Measurements from ENCODE around the gene HYOU1. TPM values are rescaled to one million over a fixed set of nuclear protein-coding genes. Genes with fewer than 3 reads are reported as not detected.

Gene HYOU1
- polyA plus RNA-seq, 1 donor (not counting 4 experiments of a cell fraction or from before 2014, with no cell fraction given): 119 TPM

DNA sequence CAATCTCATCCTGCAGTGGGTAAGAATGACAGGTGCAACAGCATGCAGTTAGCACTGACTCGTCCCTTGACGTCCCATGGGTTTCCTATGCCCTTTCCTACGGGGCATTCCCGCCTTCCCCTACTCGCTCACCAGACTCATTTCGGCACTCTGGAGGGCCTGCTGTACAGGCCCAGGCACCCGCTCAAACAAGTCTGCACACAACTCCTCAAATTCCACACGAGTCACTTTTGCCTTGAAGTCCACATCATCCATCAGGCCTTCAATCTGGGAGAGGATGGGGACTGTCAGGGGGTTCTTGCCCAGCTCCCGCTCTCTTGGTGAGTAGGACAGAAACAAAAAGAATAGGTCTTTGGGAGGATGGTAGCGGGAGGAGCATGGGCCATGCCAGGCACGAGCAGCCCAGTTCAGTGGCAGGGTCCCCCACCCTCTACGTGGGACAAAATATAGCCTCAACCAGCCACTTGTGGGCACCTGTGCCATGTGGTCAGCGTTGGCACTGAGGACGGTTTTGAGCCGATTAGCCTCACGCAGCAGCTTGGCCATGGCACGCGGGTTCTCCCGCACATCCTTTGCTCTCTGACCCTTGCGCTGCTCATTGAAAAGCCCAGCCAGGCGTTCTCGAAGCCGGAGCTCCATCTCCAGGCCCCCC lies 4.7 kb downstream of the HYOU1 start:
- peaks cover 4% of the 10 kb centered on the region for H4K20me1 ChIP-seq (ENCODE audit: control insufficient read depth, extremely low read depth, insufficient read depth, low read length)

DNA sequence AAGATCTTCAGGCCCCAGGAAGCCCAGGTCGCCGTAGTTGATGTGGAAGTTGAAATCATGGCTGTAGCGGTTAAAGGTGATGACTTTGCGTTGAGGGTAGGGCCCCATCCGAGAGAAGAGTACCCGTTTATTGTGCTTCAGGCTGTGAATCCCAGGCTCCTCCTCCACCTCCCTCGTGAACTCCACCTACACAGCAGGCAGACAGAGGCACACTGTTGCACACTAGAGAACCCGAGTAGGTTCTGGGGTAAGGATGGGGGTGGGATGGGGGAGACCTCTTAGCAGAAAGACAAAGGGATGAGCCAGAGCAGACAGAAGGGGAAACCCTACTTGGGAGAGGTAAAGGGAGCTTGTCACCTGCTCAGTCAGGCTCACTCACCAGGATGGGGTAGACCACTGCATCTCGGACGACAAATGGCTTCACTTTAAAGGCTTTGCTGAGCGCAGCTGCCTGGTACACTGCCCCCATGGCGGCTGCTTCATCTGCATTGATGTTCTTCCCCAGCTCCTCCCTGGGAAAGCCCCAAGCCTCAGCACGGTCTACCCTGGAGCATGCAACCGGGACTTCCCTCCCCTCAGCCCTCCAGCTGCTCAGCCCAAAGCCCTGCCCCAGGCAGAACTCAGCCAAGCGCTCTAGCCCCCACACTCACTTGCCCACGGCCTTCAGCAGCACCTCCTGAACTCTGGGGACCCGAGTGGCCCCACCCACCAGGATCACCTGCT lies 5.4 kb downstream of the HYOU1 start:
- H3K4me3 ChIP-seq (ENCODE audit: control insufficient read depth in 2 of 3, extremely low read depth in 1 of 3, insufficient read depth in 2 of 3, low read depth in 1 of 3, low read length in 3 of 3): no peak overlapping the region
- FAIRE-seq (no peak), DNase-seq (ENCODE audit: low read depth, low spot score) (no peak)
- H3K9ac ChIP-seq (ENCODE audit: control insufficient read depth, extremely low read depth, insufficient read depth, low read length): no peak overlapping the region
- dilution Hi-C loops (cut with MboI; ENCODE audit: extremely low pct_ligation_motif_present, low sequenced_read_pairs): no loop called here
- peaks cover 10% of the 10 kb centered on the region for H3K4me1 ChIP-seq (ENCODE audit: control insufficient read depth, extremely low read depth, insufficient read depth, low read length)
- H3K27me3 ChIP-seq (ENCODE audit: control insufficient read depth, extremely low read depth, insufficient read depth, low read length): no peaks in the 10 kb centered on the region
- no peak overlapping the region for H3K4me2 ChIP-seq (ENCODE audit: control insufficient read depth, extremely low read depth, insufficient read depth, low read depth, low read length)
- peaks cover 68 to 76% of the 10 kb centered on the region in 2 experiments for H3K36me3 ChIP-seq (ENCODE audit: control insufficient read depth in 2 of 2, extremely low read depth in 1 of 2, insufficient read depth in 2 of 2, low read length in 2 of 2)
- no peak overlapping the region for H2AFZ ChIP-seq (ENCODE audit: control insufficient read depth, low read length)
- H3K79me2 ChIP-seq (ENCODE audit: control insufficient read depth, insufficient read depth, low read length): peaks cover 34% of the 10 kb centered on the region
- H3K9me3 ChIP-seq (ENCODE audit: control insufficient read depth, low read depth, low read length): no peaks in the 10 kb centered on the region
- no peak overlapping the region for H3K27ac ChIP-seq (ENCODE audit: control insufficient read depth, insufficient read depth, low read length)
- TF ChIP-seq, protein P1, sequence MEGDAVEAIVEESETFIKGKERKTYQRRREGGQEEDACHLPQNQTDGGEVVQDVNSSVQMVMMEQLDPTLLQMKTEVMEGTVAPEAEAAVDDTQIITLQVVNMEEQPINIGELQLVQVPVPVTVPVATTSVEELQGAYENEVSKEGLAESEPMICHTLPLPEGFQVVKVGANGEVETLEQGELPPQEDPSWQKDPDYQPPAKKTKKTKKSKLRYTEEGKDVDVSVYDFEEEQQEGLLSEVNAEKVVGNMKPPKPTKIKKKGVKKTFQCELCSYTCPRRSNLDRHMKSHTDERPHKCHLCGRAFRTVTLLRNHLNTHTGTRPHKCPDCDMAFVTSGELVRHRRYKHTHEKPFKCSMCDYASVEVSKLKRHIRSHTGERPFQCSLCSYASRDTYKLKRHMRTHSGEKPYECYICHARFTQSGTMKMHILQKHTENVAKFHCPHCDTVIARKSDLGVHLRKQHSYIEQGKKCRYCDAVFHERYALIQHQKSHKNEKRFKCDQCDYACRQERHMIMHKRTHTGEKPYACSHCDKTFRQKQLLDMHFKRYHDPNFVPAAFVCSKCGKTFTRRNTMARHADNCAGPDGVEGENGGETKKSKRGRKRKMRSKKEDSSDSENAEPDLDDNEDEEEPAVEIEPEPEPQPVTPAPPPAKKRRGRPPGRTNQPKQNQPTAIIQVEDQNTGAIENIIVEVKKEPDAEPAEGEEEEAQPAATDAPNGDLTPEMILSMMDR (optimal IDR thresholded peaks at IDR 0.05 in 1 of 3, IDR thresholded peaks at IDR 0.05 in 1 of 3, conservative IDR thresholded peaks at IDR 0.05 in 1 of 3; ENCODE audit: extremely low read depth in 1 of 3, insufficient read depth in 2 of 3, low read length in 3 of 3): no peak
- TF ChIP-seq EZH2 (IDR thresholded peaks at IDR 0.05; ENCODE audit: low read length): no peak
- peaks cover 4% of the 10 kb centered on the region for H4K20me1 ChIP-seq (ENCODE audit: control insufficient read depth, extremely low read depth, insufficient read depth, low read length)
- H3K9me1 ChIP-seq (ENCODE audit: control insufficient read depth, extremely low read depth, insufficient read depth, low read length): no peaks in the 10 kb centered on the region

More for the DNA sequence above, 4.7 kb downstream of the HYOU1 start:
- Histone ChIP-seq H3K9me3 (ENCODE audit: control insufficient read depth, low read depth, low read length) (no peaks in the 10 kb centered on the region), H3K27ac (ENCODE audit: control insufficient read depth, insufficient read depth, low read length) (no peak overlapping the region), H3K79me2 (ENCODE audit: control insufficient read depth, insufficient read depth, low read length) (peaks cover 36% of the 10 kb centered on the region), H3K4me1 (ENCODE audit: control insufficient read depth, extremely low read depth, insufficient read depth, low read length) (peaks cover 10% of the 10 kb centered on the region), H3K4me2 (ENCODE audit: control insufficient read depth, extremely low read depth, insufficient read depth, low read depth, low read length) (no peak overlapping the region), H3K4me3 (ENCODE audit: control insufficient read depth in 2 of 3, extremely low read depth in 1 of 3, insufficient read depth in 2 of 3, low read depth in 1 of 3, low read length in 3 of 3) (no peak overlapping the region), H3K9me1 (ENCODE audit: control insufficient read depth, extremely low read depth, insufficient read depth, low read length) (no peaks in the 10 kb centered on the region), H2AFZ (ENCODE audit: control insufficient read depth, low read length) (no peak overlapping the region), H3K9ac (ENCODE audit: control insufficient read depth, extremely low read depth, insufficient read depth, low read length) (no peak overlapping the region), H3K36me3 (ENCODE audit: control insufficient read depth in 2 of 2, extremely low read depth in 1 of 2, insufficient read depth in 2 of 2, low read length in 2 of 2) (peaks cover 64 to 76% of the 10 kb centered on the region in 2 experiments), H3K27me3 (ENCODE audit: control insufficient read depth, extremely low read depth, insufficient read depth, low read length) (no peaks in the 10 kb centered on the region)
- TF ChIP-seq EZH2 (IDR thresholded peaks at IDR 0.05; ENCODE audit: low read length): no peak
- TF ChIP-seq, protein P1 (optimal IDR thresholded peaks at IDR 0.05 in 1 of 3, IDR thresholded peaks at IDR 0.05 in 1 of 3, conservative IDR thresholded peaks at IDR 0.05 in 1 of 3; ENCODE audit: extremely low read depth in 1 of 3, insufficient read depth in 2 of 3, low read length in 3 of 3): no peak
- dilution Hi-C loops (cut with MboI; ENCODE audit: extremely low pct_ligation_motif_present, low sequenced_read_pairs): no loop called here
- no peak for DNase-seq (ENCODE audit: low read depth, low spot score)
- FAIRE-seq: no peak
